GM23248 (cell line): ENCODE data around the gene OR10K1. TPM values are rescaled to one million over a fixed set of nuclear protein-coding genes. Genes with fewer than 3 reads are reported as not detected.

ENCODE experiments used
- DNase-seq: peaks from one replicate; pipeline ENCODE4 v3.0.0-alpha.2; 2015
- H2AFZ ChIP-seq: fragments of 200-600 bp; sonication (generic); 2 replicates; pipeline ENCODE4 v1.6.1; 2016; ENCODE audit warnings: antibody characterized with exemption
- H3F3A ChIP-seq: fragments of 200-600 bp; sonication (generic); 2 replicates; pipeline ENCODE4 v1.6.1; 2016; ENCODE audit warnings: mild to moderate bottlenecking, antibody characterized with exemption, mixed run types; ENCODE audit not compliant: insufficient read depth
- H3K27ac ChIP-seq: fragments of 200-600 bp; sonication (generic); 2 replicates; pipeline ENCODE4 v1.5.1; 2016; ENCODE audit warnings: mild to moderate bottlenecking
- H3K27me3 ChIP-seq: fragments of 200-600 bp; sonication (generic); replicated peaks from 2 replicates; pipeline ENCODE4 v1.6.1; 2016; ENCODE audit warnings: mild to moderate bottlenecking; ENCODE audit not compliant: insufficient read depth
- H3K36me3 ChIP-seq: fragments of 200-600 bp; sonication (generic); 2 replicates; pipeline ENCODE4 v1.6.1; 2016; ENCODE audit warnings: low read depth, mild to moderate bottlenecking
- H3K4me1 ChIP-seq: fragments of 200-600 bp; sonication (generic); 2 replicates; pipeline ENCODE4 v1.6.1; 2016; ENCODE audit warnings: mild to moderate bottlenecking; ENCODE audit not compliant: insufficient read depth
- H3K4me2 ChIP-seq: fragments of 200-600 bp; sonication (generic); one replicate; pipeline ENCODE4 v1.6.1; 2016; ENCODE audit warnings: mild to moderate bottlenecking; ENCODE audit not compliant: unreplicated experiment
- H3K4me3 ChIP-seq: fragments of 200-600 bp; sonication (generic); 2 replicates; pipeline ENCODE4 v1.5.1; 2016; ENCODE audit warnings: mild to moderate bottlenecking
- H3K79me2 ChIP-seq: fragments of 200-600 bp; sonication (generic); 2 replicates; pipeline ENCODE4 v1.6.1; 2016; ENCODE audit warnings: mild to moderate bottlenecking; ENCODE audit not compliant: insufficient read depth
- H3K9ac ChIP-seq: fragments of 200-600 bp; sonication (generic); 2 replicates; pipeline ENCODE4 v1.6.1; 2016; ENCODE audit warnings: mild to moderate bottlenecking
- H3K9me2 ChIP-seq: fragments of 200-600 bp; sonication (generic); 2 replicates; pipeline ENCODE4 v1.6.1; 2016; ENCODE audit warnings: mixed run types, mild to moderate bottlenecking, moderate library complexity; ENCODE audit not compliant: insufficient read depth
- H3K9me3 ChIP-seq: fragments of 200-600 bp; sonication (generic); one replicate; pipeline ENCODE4 v1.6.1; 2017; ENCODE audit warnings: low read depth
- H4K20me1 ChIP-seq: fragments of 200-600 bp; sonication (generic); 2 replicates; pipeline ENCODE4 v1.6.0; 2016; ENCODE audit not compliant: insufficient read depth
- EZH2 ChIP-seq: fragments of 200-600 bp; sonication (generic); IDR thresholded peaks from 2 replicates; pipeline ENCODE4 v1.6.1; 2018; ENCODE audit warnings: antibody characterized with exemption, mild to moderate bottlenecking; ENCODE audit not compliant: insufficient read depth, poor library complexity, severe bottlenecking
- EZH2phosphoT487 ChIP-seq: fragments of 200-600 bp; sonication (generic); IDR thresholded peaks from 2 replicates; pipeline ENCODE4 v1.6.1; 2018; ENCODE audit warnings: antibody characterized with exemption, moderate library complexity, mild to moderate bottlenecking, low read depth; ENCODE audit not compliant: insufficient read depth
- WGBS, 2 experiments: methylation state at CpG; one replicate each; pipeline ENCODE4 v1.1.6; 2015 to 2017; ENCODE audit warnings: low lambda C conversion rate in 2 of 2, low coverage in 1 of 2; ENCODE audit errors: missing lambda C conversion rate in 2 of 2; 5-methylcytosine and 5-hydroxymethylcytosine counted together
- in situ Hi-C: fragments of 300-500 bp; cut with MboI; formaldehyde crosslinking; loops from 2 replicates; pipeline ENCODE4 v1.15.0; 2020
- polyA plus RNA-seq: library from polyadenylated mRNA; unstranded; fragments of >200 nt; fragmentation: Nextera tagmentation; extraction: Ambion mirVana; gene quantifications from 2 replicates; pipeline ENCODE4 v1.2.1, GENCODE V29; 2016
- total RNA-seq: library from RNA; depleted of rRNA; stranded (reverse); fragments of >200 nt; shearing (Covaris generic); gene quantifications from 2 replicates; pipeline ENCODE4 v1.2.3, GENCODE V29; 2014

The OR10K1 gene
- total and polyA plus RNA-seq, 2 experiments from 2014 or later = not detected

GRCh38 chr1:158457246-158457645, 4.4 kb upstream of the OR10K1 start:
- no peak for DNase-seq
- no peaks in the 10 kb centered on the region for H4K20me1 ChIP-seq
- in situ Hi-C loops = no loop called here

GRCh38 chr1:158458263-158458662, 3.4 kb upstream of the OR10K1 start:
- TF ChIP-seq EZH2phosphoT487 (no peak), EZH2 (no peak)
- DNase-seq = no peak
- Histone ChIP-seq H3K27me3 (no peaks in the 10 kb centered on the region), H3K27ac (no peak overlapping the region), H4K20me1 (no peaks in the 10 kb centered on the region), H3K9me2 (no peaks in the 10 kb centered on the region), H3K9ac (no peak overlapping the region), H3K4me2 (no peak overlapping the region), H3K4me3 (no peak overlapping the region), H3K79me2 (no peaks in the 10 kb centered on the region), H3F3A (no peaks in the 10 kb centered on the region), H3K4me1 (no peaks in the 10 kb centered on the region), H3K9me3 (no peaks in the 10 kb centered on the region), H3K36me3 (no peaks in the 10 kb centered on the region), H2AFZ (no peak overlapping the region)
- in situ Hi-C loops = no loop called here

More at GRCh38 chr1:158457246-158457645, 4.4 kb upstream of the OR10K1 start:
- no peaks in the 10 kb centered on the region for H3K79me2 ChIP-seq
- H2AFZ ChIP-seq = no peak overlapping the region
- H3K27ac ChIP-seq = no peak overlapping the region
- TF ChIP-seq EZH2 (no peak), EZH2phosphoT487 (no peak)
- H3K9me2 ChIP-seq = no peaks in the 10 kb centered on the region
- no peaks in the 10 kb centered on the region for H3K9me3 ChIP-seq
- no peak overlapping the region for H3K4me2 ChIP-seq
- H3K4me3 ChIP-seq = no peak overlapping the region
- no peaks in the 10 kb centered on the region for H3K4me1 ChIP-seq
- no peaks in the 10 kb centered on the region for H3F3A ChIP-seq
- no peak overlapping the region for H3K9ac ChIP-seq
- no peaks in the 10 kb centered on the region for H3K27me3 ChIP-seq
- no peaks in the 10 kb centered on the region for H3K36me3 ChIP-seq

- Histone ChIP-seq H3K9me3 (no peaks in the 10 kb centered on the region), H3K27me3 (no peaks in the 10 kb centered on the region), H3K9me2 (no peaks in the 10 kb centered on the region), H3F3A (no peaks in the 10 kb centered on the region), H3K27ac (no peak within 1 kb of the TSS), H3K4me1 (no peaks in the 10 kb centered on the region), H3K4me2 (no peak within 1 kb of the TSS), H3K79me2 (no peaks in the 10 kb centered on the region), H3K9ac (no peak within 1 kb of the TSS), H3K4me3 (no peak within 1 kb of the TSS), H4K20me1 (no peaks in the 10 kb centered on the region), H2AFZ (no peak within 1 kb of the TSS), H3K36me3 (no peaks in the 10 kb centered on the region)
- no peak for DNase-seq
- in situ Hi-C loops = no loop called here
- TF ChIP-seq EZH2 (no peak), EZH2phosphoT487 (no peak)
Observed at GRCh38 chr1:158471920-158472319, 10.3 kb downstream of the OR10K1 start, which contains the start of gene OR10R2. Gene OR10R2 (plus strand): TSS chr1:158472220. CDS start chr1:158472326, 106 bp downstream.

- no peaks in the 10 kb centered on the region for H3K9me2 ChIP-seq
- no peaks in the 10 kb centered on the region for H3K79me2 ChIP-seq
- no peak for DNase-seq
- no peaks in the 10 kb centered on the region for H3K27me3 ChIP-seq
- no peak overlapping the region for H3K9ac ChIP-seq
- H3K4me1 ChIP-seq = no peaks in the 10 kb centered on the region
- in situ Hi-C loops = no loop called here
- no peaks in the 10 kb centered on the region for H3K9me3 ChIP-seq
- 11 to 20% methylated on average over 2 of the region's 2 CpGs for WGBS, 2 experiments
- no peaks in the 10 kb centered on the region for H4K20me1 ChIP-seq
- no peak for TF ChIP-seq EZH2phosphoT487
- TF ChIP-seq EZH2 = no peak
- H2AFZ ChIP-seq = no peak overlapping the region
- no peak overlapping the region for H3K4me3 ChIP-seq
- H3K27ac ChIP-seq = no peak overlapping the region
- H3K36me3 ChIP-seq = no peaks in the 10 kb centered on the region
- H3K4me2 ChIP-seq = no peak overlapping the region
- no peaks in the 10 kb centered on the region for H3F3A ChIP-seq
Observed at GRCh38 chr1:158485455-158485854, 23.8 kb downstream of the OR10K1 start.

- H3K4me3 ChIP-seq = no peak overlapping the region
- no peaks in the 10 kb centered on the region for H3K27me3 ChIP-seq
- no peak overlapping the region for H3K4me2 ChIP-seq
- H3K79me2 ChIP-seq = no peaks in the 10 kb centered on the region
- H3F3A ChIP-seq = no peaks in the 10 kb centered on the region
- no peak overlapping the region for H3K9ac ChIP-seq
- no peak for DNase-seq
- no peaks in the 10 kb centered on the region for H4K20me1 ChIP-seq
- no peaks in the 10 kb centered on the region for H3K9me2 ChIP-seq
- 8 to 18% methylated on average over 3 of the region's 3 CpGs for WGBS, 2 experiments
- in situ Hi-C loops = no loop called here
- H3K27ac ChIP-seq = no peak overlapping the region
- TF ChIP-seq EZH2 (no peak), EZH2phosphoT487 (no peak)
- H3K9me3 ChIP-seq = no peaks in the 10 kb centered on the region
- no peak overlapping the region for H2AFZ ChIP-seq
- H3K4me1 ChIP-seq = no peaks in the 10 kb centered on the region
- H3K36me3 ChIP-seq = no peaks in the 10 kb centered on the region
Observed at GRCh38 chr1:158491316-158491715, 29.7 kb downstream of the OR10K1 start.
